Thyroid gland (tissue), 4 donors: ENCODE data around the gene PREP. TPM values are rescaled to one million over a fixed set of nuclear protein-coding genes. Genes with fewer than 3 reads are reported as not detected.

Source experiments
- DNase-seq, 2 donors: peaks; one replicate each; pipeline ENCODE4 v3.0.0-alpha.2; 2019
- H3K27ac ChIP-seq, 3 donors: fragments of 200-600 bp; sonication (generic); 1 replicate in 2 of 3; 2 replicates in 1 of 3; pipeline ENCODE4 v1.5.1; 2016 to 2019; ENCODE audit warnings: mild to moderate bottlenecking in 1 of 3, moderate library complexity in 1 of 3
- H3K27me3 ChIP-seq: fragments of 200-600 bp; sonication (generic); one replicate; pipeline ENCODE4 v1.5.1; 2019
- H3K36me3 ChIP-seq, 2 donors: fragments of 200-600 bp; sonication (generic); one replicate each; pipeline ENCODE4 v1.5.1; 2016 to 2019
- H3K4me1 ChIP-seq, 2 donors: fragments of 200-600 bp; sonication (generic); one replicate each; pipeline ENCODE4 v1.5.1; 2017 to 2019
- H3K4me3 ChIP-seq, 3 donors: fragments of 200-600 bp; sonication (generic); replicated peaks in 1 of 3; 1 replicate in 2 of 3; 2 replicates in 1 of 3; pipeline ENCODE4 v1.5.1; 2016; ENCODE audit warnings: mild to moderate bottlenecking in 1 of 3
- H3K9me3 ChIP-seq: fragments of 200-600 bp; sonication (generic); one replicate; pipeline ENCODE4 v1.5.1; 2017
- POLR2A ChIP-seq, 2 donors: fragments of 450-650 bp; IDR thresholded peaks; one replicate each; pipeline ENCODE4 v1.6.1; 2017; ENCODE audit warnings: antibody characterized with exemption in 2 of 2, mild to moderate bottlenecking in 2 of 2, moderate library complexity in 1 of 2
- WGBS, 2 donors: methylation state at CpG; one replicate each; pipeline ENCODE4 v1.1.5; 2017; 5-methylcytosine and 5-hydroxymethylcytosine counted together
- intact Hi-C: fragments of 100-400 bp; cut with DNase I; formaldehyde crosslinking; loops from one replicate; pipeline ENCODE4 v1.15.1; 2023
- total RNA-seq, 4 donors: library from RNA; depleted of rRNA; stranded (reverse); fragments of >200 nt; gene quantifications; one replicate each; pipeline ENCODE4 v1.2.3, GENCODE V29; 2016
- TF ChIP-seq, protein P1 (sequence below), 6 experiments: fragments of 200-600 bp in 3 of 6; fragments of 450-650 bp in 3 of 6; sonication (generic) in 3 of 6; IDR thresholded peaks; one replicate each; pipeline ENCODE4 v1.5.1; 2016 to 2019; ENCODE audit warnings: antibody characterized with exemption in 6 of 6, mild to moderate bottlenecking in 2 of 6, inconsistent platforms in 1 of 6, moderate library complexity in 1 of 6

PREP gene
- total RNA-seq, 4 donors from 2014 or later = 13.7 to 21.7 (median 16.6) TPM

DNA sequence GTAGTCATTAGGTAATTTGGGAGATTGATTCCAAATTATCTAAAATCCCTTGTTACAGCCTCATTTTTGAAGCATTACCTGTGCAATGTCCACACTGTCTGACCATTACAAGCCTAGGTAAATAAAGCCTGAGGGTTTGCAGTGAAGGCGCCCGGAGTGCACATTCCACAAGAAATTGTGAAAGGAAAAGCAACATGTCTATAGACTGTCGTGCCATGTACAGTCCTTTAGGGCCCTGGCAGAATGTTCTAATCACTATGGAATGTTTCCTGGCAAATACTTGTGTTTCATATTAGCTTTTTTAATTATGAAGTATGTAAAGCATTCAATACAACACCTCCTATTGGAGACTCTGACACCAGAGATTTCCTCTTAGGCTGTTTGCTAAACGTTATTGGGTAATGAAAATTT is 28.9 kb downstream of the PREP start:
- intact Hi-C loops = no loop called here
- DNase-seq = no peak
- TF ChIP-seq, protein P1, sequence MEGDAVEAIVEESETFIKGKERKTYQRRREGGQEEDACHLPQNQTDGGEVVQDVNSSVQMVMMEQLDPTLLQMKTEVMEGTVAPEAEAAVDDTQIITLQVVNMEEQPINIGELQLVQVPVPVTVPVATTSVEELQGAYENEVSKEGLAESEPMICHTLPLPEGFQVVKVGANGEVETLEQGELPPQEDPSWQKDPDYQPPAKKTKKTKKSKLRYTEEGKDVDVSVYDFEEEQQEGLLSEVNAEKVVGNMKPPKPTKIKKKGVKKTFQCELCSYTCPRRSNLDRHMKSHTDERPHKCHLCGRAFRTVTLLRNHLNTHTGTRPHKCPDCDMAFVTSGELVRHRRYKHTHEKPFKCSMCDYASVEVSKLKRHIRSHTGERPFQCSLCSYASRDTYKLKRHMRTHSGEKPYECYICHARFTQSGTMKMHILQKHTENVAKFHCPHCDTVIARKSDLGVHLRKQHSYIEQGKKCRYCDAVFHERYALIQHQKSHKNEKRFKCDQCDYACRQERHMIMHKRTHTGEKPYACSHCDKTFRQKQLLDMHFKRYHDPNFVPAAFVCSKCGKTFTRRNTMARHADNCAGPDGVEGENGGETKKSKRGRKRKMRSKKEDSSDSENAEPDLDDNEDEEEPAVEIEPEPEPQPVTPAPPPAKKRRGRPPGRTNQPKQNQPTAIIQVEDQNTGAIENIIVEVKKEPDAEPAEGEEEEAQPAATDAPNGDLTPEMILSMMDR (IDR thresholded peaks at IDR 0.05) = no peak
- TF ChIP-seq POLR2A (IDR thresholded peaks at IDR 0.05) = no peak
- Histone ChIP-seq H3K36me3 (peaks cover 12 to 14% of the 10 kb centered on the region in 2 donors), H3K4me1 (no peaks in the 10 kb centered on the region), H3K9me3 (no peaks in the 10 kb centered on the region), H3K27ac (no peak overlapping the region), H3K4me3 (no peak overlapping the region), H3K27me3 (no peaks in the 10 kb centered on the region)
- 88 to 91% methylated on average over 4 of the region's 4 CpGs for WGBS, 2 donors

DNA sequence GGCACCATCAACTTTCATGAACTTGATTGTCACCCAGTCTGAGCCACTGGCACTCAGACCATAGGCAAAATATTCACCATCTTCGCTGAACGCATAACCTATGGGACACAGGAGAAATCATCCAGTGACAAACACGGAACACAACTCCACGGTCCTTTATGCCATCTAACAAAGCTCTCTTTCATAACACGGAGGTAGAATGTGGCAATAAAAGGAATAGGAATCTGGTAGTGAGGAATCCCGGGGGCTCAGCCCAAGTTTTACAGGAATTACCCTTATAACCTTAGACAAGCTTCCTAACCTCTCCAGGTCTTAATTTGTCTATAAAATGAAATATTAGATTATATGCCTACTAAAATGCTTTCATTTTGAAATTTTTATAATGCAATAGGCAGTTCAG is 29.4 kb downstream of the PREP start:
- no peak overlapping the region for H3K4me3 ChIP-seq
- intact Hi-C loops = no loop called here
- H3K4me1 ChIP-seq = no peaks in the 10 kb centered on the region
- WGBS, 2 donors = 96 to 98% methylated on average over 6 of the region's 6 CpGs
- DNase-seq = no peak
- H3K36me3 ChIP-seq = peaks cover 12 to 14% of the 10 kb centered on the region in 2 donors
- TF ChIP-seq, protein P1 (IDR thresholded peaks at IDR 0.05) = no peak
- no peak for TF ChIP-seq POLR2A (IDR thresholded peaks at IDR 0.05)
- no peaks in the 10 kb centered on the region for H3K9me3 ChIP-seq
- H3K27ac ChIP-seq = no peak overlapping the region
- no peaks in the 10 kb centered on the region for H3K27me3 ChIP-seq

DNA sequence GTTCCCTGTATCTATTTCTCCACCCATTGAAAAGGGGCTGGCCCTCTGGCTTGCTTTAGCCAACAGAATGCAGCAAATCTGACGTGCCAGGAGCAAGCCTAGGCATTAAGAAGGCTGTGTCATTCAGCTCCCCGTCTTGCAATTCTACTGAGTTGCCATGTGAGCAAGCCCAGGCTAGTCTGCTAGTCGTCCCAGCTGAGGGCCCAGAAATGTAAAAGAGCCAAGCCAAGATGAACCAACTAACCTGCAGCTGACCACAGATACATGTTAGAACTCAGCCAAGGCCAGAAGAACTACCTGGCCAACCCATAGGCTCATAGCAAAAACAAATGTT is 30.1 kb downstream of the PREP start:
- intact Hi-C loops = no loop called here
- peaks cover 12 to 14% of the 10 kb centered on the region in 2 donors for H3K36me3 ChIP-seq
- H3K4me3 ChIP-seq = no peak overlapping the region
- DNase-seq = no peak
- 88 to 94% methylated on average over 3 of the region's 3 CpGs for WGBS, 2 donors
- H3K4me1 ChIP-seq = no peaks in the 10 kb centered on the region
- H3K27me3 ChIP-seq = no peaks in the 10 kb centered on the region
- TF ChIP-seq, protein P1 (IDR thresholded peaks at IDR 0.05) = no peak
- no peak for TF ChIP-seq POLR2A (IDR thresholded peaks at IDR 0.05)
- no peaks in the 10 kb centered on the region for H3K9me3 ChIP-seq
- no peak overlapping the region for H3K27ac ChIP-seq

DNA sequence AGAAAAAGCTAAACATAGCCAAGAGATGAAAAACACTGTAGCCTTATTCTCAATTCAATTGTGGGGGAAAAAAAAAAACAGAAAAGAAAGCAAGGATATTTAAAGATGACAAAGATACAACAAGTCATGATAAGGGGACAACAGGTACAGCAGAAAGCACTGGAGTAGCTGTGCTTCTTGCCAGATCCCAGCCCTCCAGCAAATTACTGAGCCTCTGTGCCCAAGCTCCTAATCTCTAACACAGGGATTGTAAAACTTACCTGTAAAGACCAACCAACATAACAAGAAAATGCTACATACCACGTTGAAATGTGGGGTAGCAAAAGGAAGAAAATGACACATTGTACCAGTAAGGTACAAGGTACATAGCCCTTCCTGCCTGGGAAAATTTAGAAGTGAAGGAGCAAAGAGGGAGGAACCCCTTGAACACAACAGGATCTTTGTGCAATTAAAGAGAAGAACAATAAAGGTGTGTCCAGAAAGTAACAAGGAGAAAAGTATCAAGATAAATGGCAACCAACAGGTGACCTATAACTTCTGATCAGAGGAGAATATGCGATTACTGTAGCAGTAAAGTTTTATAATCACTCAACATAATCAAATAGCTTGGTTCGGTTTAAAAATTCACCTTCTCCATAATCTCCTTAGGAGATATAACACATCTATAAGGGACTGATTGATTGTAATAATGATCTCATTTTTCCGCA is 30.6 kb downstream of the PREP start:
- Histone ChIP-seq H3K4me1 (no peaks in the 10 kb centered on the region), H3K9me3 (no peaks in the 10 kb centered on the region), H3K36me3 (peaks cover 12 to 14% of the 10 kb centered on the region in 2 donors), H3K27me3 (no peaks in the 10 kb centered on the region), H3K4me3 (no peak overlapping the region), H3K27ac (no peak overlapping the region)
- TF ChIP-seq, protein P1 (IDR thresholded peaks at IDR 0.05) = no peak
- TF ChIP-seq POLR2A (IDR thresholded peaks at IDR 0.05) = no peak
- 91 to 92% methylated on average over 4 of the region's 4 CpGs for WGBS, 2 donors
- no peak for DNase-seq
- intact Hi-C loops = no loop called here

DNA sequence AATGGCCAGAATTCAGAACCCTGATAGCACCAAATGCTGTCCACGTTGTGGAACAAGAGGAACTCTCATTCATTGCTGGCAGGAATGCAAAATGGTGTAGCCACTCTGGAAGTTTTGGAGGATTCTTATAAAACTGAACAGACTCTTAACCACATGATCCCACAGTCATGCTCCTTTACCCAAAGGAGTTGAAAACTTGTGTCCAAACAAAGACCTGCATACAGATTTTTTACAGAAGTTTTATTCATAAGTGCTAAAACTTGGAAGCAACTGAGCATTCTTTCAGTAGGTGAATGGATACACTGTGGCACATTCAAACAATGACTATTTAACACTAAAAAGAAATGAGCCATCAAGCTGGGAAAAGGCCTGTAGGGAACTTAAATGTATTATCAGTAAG is 32.5 kb downstream of the PREP start:
- Histone ChIP-seq H3K4me3 (no peak overlapping the region), H3K4me1 (no peaks in the 10 kb centered on the region), H3K9me3 (no peaks in the 10 kb centered on the region), H3K27ac (no peak overlapping the region), H3K36me3 (peaks cover 10 to 12% of the 10 kb centered on the region in 2 donors), H3K27me3 (no peaks in the 10 kb centered on the region)
- WGBS, 2 donors = 41 to 44% methylated on average over 1 of the region's 1 CpG
- TF ChIP-seq, protein P1 (IDR thresholded peaks at IDR 0.05) = no peak
- TF ChIP-seq POLR2A (IDR thresholded peaks at IDR 0.05) = no peak
- intact Hi-C loops = no loop called here
- peak; percentile 17 to 22 for DNase-seq
